Activated CD8-positive, alpha-beta memory T cell treated with anti-CD3 and anti-CD28 coated beads, Interleukin-2, amount 10 ng/mL, durations not matched to agents 7 days and 5 days (primary cell): ENCODE data around the gene SALL2. TPM values are rescaled to one million over a fixed set of nuclear protein-coding genes. Genes with fewer than 3 reads are reported as not detected.
A peak's percentile ranks its signal among the peaks of the same experiment; 100 is the strongest.

Experiments
- ATAC-seq: fragments of 150-1000 bp; cut with Tn5 transposase; one replicate; pipeline ENCODE4 v1.10.0; 2021; ENCODE audit warnings: moderate library complexity
- CTCF ChIA-PET: fragments of 350-600 bp; sonication (Branson Sonifier 250); formaldehyde crosslinking; loops from one replicate; lab custom pipeline; 2021; ENCODE audit warnings: antibody characterized with exemption; lab: Charles Lee
- DNase-seq: peaks from one replicate; pipeline ENCODE4 v3.0.0-alpha.2; 2020
- H3K27ac Mint-ChIP-seq: one replicate; pipeline ENCODE4 v1.8.0; 2021; ENCODE audit warnings: mild to moderate bottlenecking, mixed read lengths
- H3K27me3 Mint-ChIP-seq: one replicate; pipeline ENCODE4 v1.8.0; 2021; ENCODE audit warnings: mixed read lengths
- H3K36me3 Mint-ChIP-seq: one replicate; pipeline ENCODE4 v1.8.0; 2021; ENCODE audit warnings: mild to moderate bottlenecking, mixed read lengths
- H3K4me1 Mint-ChIP-seq: one replicate; pipeline ENCODE4 v1.8.0; 2021; ENCODE audit warnings: mixed read lengths
- H3K4me3 Mint-ChIP-seq: one replicate; pipeline ENCODE4 v1.8.0; 2021; ENCODE audit warnings: mild to moderate bottlenecking, moderate library complexity, mixed read lengths
- H3K9me3 Mint-ChIP-seq: one replicate; pipeline ENCODE4 v1.8.0; 2022; ENCODE audit warnings: low read depth, mixed read lengths
- total RNA-seq, 2 experiments: library from RNA; stranded (reverse); gene quantifications; one replicate each; pipeline ENCODE4 v1.2.3, GENCODE V29; 2021

SALL2 gene
- total RNA-seq, 2 experiments from 2014 or later, result 1.3 to 1.5 TPM

DNA sequence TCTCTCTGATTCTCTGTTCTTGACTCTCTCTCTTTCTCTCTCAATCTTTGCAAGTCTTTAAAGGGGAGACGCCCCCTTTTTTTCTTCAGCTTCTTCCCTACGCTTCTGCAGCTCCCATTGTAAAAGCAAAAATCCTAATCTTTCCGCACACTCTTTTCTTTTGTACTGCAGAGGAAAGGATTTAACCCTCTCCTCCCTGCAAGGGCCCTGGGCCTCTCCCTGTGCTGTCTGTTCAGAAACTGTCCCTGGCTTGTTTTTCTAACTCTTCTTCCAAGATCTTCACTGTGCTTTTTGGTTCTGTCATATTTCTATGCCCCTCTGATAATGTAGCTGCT lies 10.9 kb upstream of the SALL2 start:
- H3K27ac Mint-ChIP-seq, result no peak overlapping the region
- no peak for ATAC-seq
- H3K4me3 Mint-ChIP-seq, result no peak overlapping the region
- H3K9me3 Mint-ChIP-seq, result no peaks in the 10 kb centered on the region
- no peak for DNase-seq
- peaks cover 59% of the 10 kb centered on the region for H3K27me3 Mint-ChIP-seq
- H3K36me3 Mint-ChIP-seq, result no peaks in the 10 kb centered on the region
- H3K4me1 Mint-ChIP-seq, result peaks cover 5% of the 10 kb centered on the region
- CTCF ChIA-PET, result interaction anchor here (1.9 kb wide), 1 partner anchor 20 kb away, joined by 5 read pairs; no protein-coding TSS in a partner anchor

DNA sequence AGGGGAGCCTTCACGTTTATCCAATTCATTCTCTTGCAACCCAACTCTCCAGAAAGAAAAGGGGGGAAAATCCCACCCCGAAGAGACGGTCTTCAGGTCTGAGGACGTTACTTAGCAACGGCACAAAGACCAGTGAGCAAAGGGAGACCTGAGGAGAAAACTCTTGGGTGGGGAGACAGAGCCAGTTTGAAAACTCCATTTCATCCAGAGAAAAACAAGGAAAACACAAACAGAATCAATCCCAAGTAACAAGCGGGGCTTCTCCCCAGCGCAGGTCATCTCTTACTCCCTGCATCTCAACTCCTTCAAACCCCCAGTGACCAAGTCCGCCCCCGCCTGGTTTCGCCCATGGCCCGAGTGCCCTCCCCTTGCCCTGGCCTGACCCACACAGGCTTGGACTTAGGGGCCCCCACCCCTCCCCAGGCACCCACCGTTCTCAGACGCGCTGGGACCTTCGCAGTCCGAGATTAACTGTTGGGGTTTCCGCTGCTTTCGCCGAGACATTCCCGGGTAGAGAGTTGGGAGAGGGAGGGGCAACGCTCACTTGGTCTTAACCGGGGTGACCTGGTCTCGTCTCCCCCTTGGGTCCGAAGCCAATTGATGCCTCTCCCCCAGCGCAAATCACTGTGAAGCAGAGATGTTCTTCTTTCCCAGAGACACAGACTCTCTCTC lies 10.4 kb upstream of the SALL2 start:
- Mint-ChIP-seq H3K4me3 (no peak overlapping the region), H3K9me3 (no peaks in the 10 kb centered on the region), H3K27ac (no peak overlapping the region), H3K36me3 (no peaks in the 10 kb centered on the region), H3K27me3 (peaks cover 59% of the 10 kb centered on the region), H3K4me1 (peaks cover 5% of the 10 kb centered on the region)
- ATAC-seq (no peak), DNase-seq (no peak)
- CTCF ChIA-PET, result interaction anchor here (1.9 kb wide), 1 partner anchor 20 kb away, joined by 5 read pairs; no protein-coding TSS in a partner anchor

DNA sequence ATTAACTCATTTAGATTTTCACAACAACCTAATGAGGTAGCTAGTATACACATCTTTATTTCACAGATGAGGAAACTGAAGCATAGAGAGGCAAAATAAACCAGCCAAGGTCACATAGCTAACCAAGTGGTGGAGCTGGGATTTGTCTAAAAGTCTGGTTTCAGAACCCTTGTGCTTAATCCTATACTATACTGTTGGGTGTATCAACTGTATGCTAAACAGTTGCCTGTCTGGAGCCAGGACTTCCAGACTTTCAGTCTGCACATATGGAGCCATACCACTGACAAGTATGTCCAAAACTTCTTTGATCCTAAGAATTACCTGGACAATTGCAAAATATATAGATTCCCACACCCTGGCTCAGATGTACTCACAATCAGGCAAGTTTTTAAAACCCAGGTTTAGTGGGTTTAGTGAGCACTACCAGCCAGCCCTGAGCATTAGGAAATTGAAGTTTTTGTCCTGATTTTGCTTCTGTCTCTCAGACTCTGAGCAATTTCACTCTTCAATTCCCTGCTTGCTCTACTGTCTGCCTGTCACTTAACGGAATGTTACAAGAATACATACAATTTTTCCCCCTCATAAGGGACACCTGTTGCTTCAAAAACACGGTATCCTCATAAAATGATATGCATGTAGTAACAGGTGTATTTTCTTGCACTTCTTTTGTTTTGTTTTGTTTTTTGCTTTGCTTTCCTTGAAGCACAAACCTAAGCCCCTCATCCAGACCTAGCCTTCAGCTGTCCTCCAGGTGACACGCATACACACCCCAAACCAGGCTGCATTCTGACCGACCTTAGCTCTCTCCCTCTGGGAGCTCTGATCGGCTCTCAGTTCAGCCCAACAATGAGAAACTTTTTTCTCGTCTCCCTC lies 9.6 kb upstream of the SALL2 start:
- ATAC-seq (no peak), DNase-seq (no peak)
- Mint-ChIP-seq H3K4me3 (no peak overlapping the region), H3K36me3 (no peaks in the 10 kb centered on the region), H3K9me3 (no peaks in the 10 kb centered on the region), H3K27me3 (peaks cover 59% of the 10 kb centered on the region), H3K4me1 (peaks cover 5% of the 10 kb centered on the region), H3K27ac (no peak overlapping the region)
- CTCF ChIA-PET, result interaction anchor here (1.0 kb wide), 1 partner anchor 25 kb away, joined by 3 read pairs; the partner anchor contains the start of gene METTL3

DNA sequence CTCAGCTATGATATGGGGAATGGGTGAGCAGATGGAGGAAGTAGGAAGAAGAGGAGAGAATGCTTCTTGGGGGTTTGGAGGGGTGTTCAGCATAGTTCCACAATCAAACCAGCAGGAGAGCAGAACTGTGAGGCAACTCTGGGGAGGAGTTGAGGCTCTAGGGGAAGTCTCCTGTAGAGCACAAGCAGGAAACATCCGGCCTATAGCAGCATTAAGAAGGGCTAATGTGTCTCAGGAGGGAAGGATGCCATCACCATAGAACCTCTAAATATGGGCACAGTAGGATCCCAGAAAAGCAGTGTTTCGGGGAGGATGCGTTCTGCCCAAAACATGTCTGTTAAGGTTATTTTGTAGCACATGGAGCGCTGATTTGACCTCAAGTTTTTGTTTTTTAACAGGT lies 8.4 kb upstream of the SALL2 start:
- Mint-ChIP-seq H3K4me1 (peaks cover 5% of the 10 kb centered on the region), H3K36me3 (no peaks in the 10 kb centered on the region), H3K27me3 (peaks cover 61% of the 10 kb centered on the region), H3K27ac (no peak overlapping the region), H3K4me3 (no peak overlapping the region), H3K9me3 (no peaks in the 10 kb centered on the region)
- DNase-seq, result no peak
- CTCF ChIA-PET, result interaction anchor here (1.0 to 1.3 kb wide), 2 partner anchors 24 to 36 kb away, joined by 3 to 5 read pairs; partner anchors contain the start of gene METTL3
- ATAC-seq, result no peak

DNA sequence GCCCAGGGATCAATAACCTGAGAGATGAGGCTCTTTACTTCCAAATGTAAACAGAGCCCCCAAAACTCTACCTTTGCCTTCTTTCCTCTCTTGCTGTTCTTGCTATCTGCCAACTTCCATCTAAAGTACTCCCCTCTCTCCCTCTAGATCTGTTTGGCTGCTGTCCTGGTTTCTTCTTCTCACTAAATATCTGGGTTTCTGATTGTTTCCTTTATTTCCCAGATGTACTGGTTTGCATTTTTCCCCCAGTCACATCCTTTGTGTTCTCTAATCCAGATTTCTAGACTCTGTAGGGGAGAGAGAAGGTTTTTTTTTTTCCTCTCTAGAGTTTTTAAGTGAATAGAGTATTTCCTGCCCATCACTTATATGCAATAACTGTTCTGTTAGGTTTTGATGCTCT lies 7.1 kb upstream of the SALL2 start:
- peaks cover 5% of the 10 kb centered on the region for H3K4me1 Mint-ChIP-seq
- ATAC-seq (no peak), DNase-seq (no peak)
- H3K36me3 Mint-ChIP-seq, result no peaks in the 10 kb centered on the region
- no peak overlapping the region for H3K4me3 Mint-ChIP-seq
- CTCF ChIA-PET, result interaction anchor here (1.3 kb wide), 1 partner anchor 35 kb away, joined by 5 read pairs; no protein-coding TSS in a partner anchor
- H3K9me3 Mint-ChIP-seq, result no peaks in the 10 kb centered on the region
- H3K27ac Mint-ChIP-seq, result no peak overlapping the region
- peaks cover 50% of the 10 kb centered on the region for H3K27me3 Mint-ChIP-seq

- ATAC-seq, result no peak
- CTCF ChIA-PET, result interaction anchor here (0.6 to 0.7 kb wide), 2 partner anchors 15 to 111 kb away, joined by 3 read pairs; no protein-coding TSS in a partner anchor
- Mint-ChIP-seq H3K4me3 (no peak overlapping the region), H3K9me3 (no peaks in the 10 kb centered on the region), H3K27ac (no peak overlapping the region), H3K4me1 (peaks cover 9% of the 10 kb centered on the region), H3K36me3 (no peaks in the 10 kb centered on the region), H3K27me3 (peaks cover 19% of the 10 kb centered on the region)
- no peak for DNase-seq
Measured at GRCh38 chr14:21529515-21529914, 3.4 kb upstream of the SALL2 start.

GRCh38 chr14:21528381-21529348 lies 2.5 kb upstream of the SALL2 start:
- peaks cover 14% of the 10 kb centered on the region for H3K27me3 Mint-ChIP-seq
- no peaks in the 10 kb centered on the region for H3K36me3 Mint-ChIP-seq
- CTCF ChIA-PET, result interaction anchor here (0.6 kb wide), 1 partner anchor 16 kb away, joined by 3 read pairs; no protein-coding TSS in a partner anchor
- peaks cover 9% of the 10 kb centered on the region for H3K4me1 Mint-ChIP-seq
- no peak for DNase-seq
- no peak for ATAC-seq
- H3K27ac Mint-ChIP-seq, result no peak overlapping the region
- no peaks in the 10 kb centered on the region for H3K9me3 Mint-ChIP-seq
- H3K4me3 Mint-ChIP-seq, result no peak overlapping the region

- CTCF ChIA-PET, result interaction anchor here (2.2 to 2.7 kb wide), 2 partner anchors 29 kb away, joined by 11 to 13 read pairs; no protein-coding TSS in a partner anchor
- Mint-ChIP-seq H3K27ac (no peak overlapping the region), H3K4me3 (peak overlapping the region; percentile 70), H3K4me1 (peaks cover 9% of the 10 kb centered on the region), H3K9me3 (no peaks in the 10 kb centered on the region), H3K27me3 (peaks cover 9% of the 10 kb centered on the region), H3K36me3 (no peaks in the 10 kb centered on the region)
- DNase-seq (no peak), ATAC-seq (no peak)
Measured at GRCh38 chr14:21527318-21527679, 1.2 kb upstream of the SALL2 start.

- CTCF ChIA-PET, result interaction anchor here (0.9 to 2.7 kb wide), 6 partner anchors 11 to 51 kb away, joined by 3 to 13 read pairs (median 5); partner anchors contain the start of genes METTL3 and TOX4
Measured at GRCh38 chr14:21526672-21527317, 649 bp upstream of the SALL2 start.

GRCh38 chr14:21525571-21525961 lies 580 bp downstream of the SALL2 start:
- Mint-ChIP-seq H3K9me3 (no peaks in the 10 kb centered on the region), H3K4me3 (peak overlapping the region; percentile 70), H3K36me3 (no peaks in the 10 kb centered on the region), H3K27ac (no peak overlapping the region), H3K27me3 (peaks cover 16% of the 10 kb centered on the region), H3K4me1 (peaks cover 11% of the 10 kb centered on the region)
- CTCF ChIA-PET, result interaction anchor here (0.5 to 2.7 kb wide), 5 partner anchors 14 to 1046 kb away, joined by 3 to 13 read pairs (median 6); partner anchors contain the start of gene METTL3
- DNase-seq (no peak), ATAC-seq (no peak)

More at GRCh38 chr14:21526672-21527317, 649 bp upstream of the SALL2 start:
- no peak overlapping the region for H3K27ac Mint-ChIP-seq
- no peaks in the 10 kb centered on the region for H3K36me3 Mint-ChIP-seq
- ATAC-seq (no peak), DNase-seq (no peak)
- no peaks in the 10 kb centered on the region for H3K9me3 Mint-ChIP-seq
- H3K4me1 Mint-ChIP-seq, result peaks cover 9% of the 10 kb centered on the region
- peaks cover 9% of the 10 kb centered on the region for H3K27me3 Mint-ChIP-seq
- H3K4me3 Mint-ChIP-seq, result peak overlapping the region; percentile 70

- CTCF ChIA-PET, result no interaction called here
- Mint-ChIP-seq H3K4me3 (peak overlapping the region; percentile 70), H3K27me3 (peaks cover 17% of the 10 kb centered on the region), H3K4me1 (peaks cover 13% of the 10 kb centered on the region), H3K9me3 (no peaks in the 10 kb centered on the region), H3K27ac (no peak overlapping the region), H3K36me3 (no peaks in the 10 kb centered on the region)
- ATAC-seq (no peak), DNase-seq (no peak)
Measured at GRCh38 chr14:21524575-21525490, 1.3 kb downstream of the SALL2 start.
